Endothelial cell (in vitro differentiated cells): ENCODE results near the gene PPP1R18. TPM values are rescaled to one million over a fixed set of nuclear protein-coding genes. Genes with fewer than 3 reads are reported as not detected.

Source experiments
- DNase-seq: peaks from one replicate; pipeline ENCODE4 v3.0.0; 2021; ENCODE audit warnings: low spot score
- H3K27ac Mint-ChIP-seq: one replicate; pipeline ENCODE4 v1.8.0; 2021; ENCODE audit warnings: mixed read lengths, inconsistent platforms; ENCODE audit not compliant: unreplicated experiment
- H3K27me3 Mint-ChIP-seq: one replicate; pipeline ENCODE4 v1.8.0; 2021; ENCODE audit warnings: mild to moderate bottlenecking, moderate library complexity, mixed read lengths, inconsistent platforms; ENCODE audit not compliant: unreplicated experiment
- H3K36me3 Mint-ChIP-seq: one replicate; pipeline ENCODE4 v1.8.0; 2021; ENCODE audit warnings: mild to moderate bottlenecking, low read depth, mixed read lengths, inconsistent platforms; ENCODE audit not compliant: unreplicated experiment
- H3K4me1 Mint-ChIP-seq: one replicate; pipeline ENCODE4 v1.8.0; 2021; ENCODE audit warnings: mild to moderate bottlenecking, mixed read lengths, inconsistent platforms; ENCODE audit not compliant: unreplicated experiment
- H3K4me3 Mint-ChIP-seq: one replicate; pipeline ENCODE4 v1.8.0; 2021; ENCODE audit warnings: mild to moderate bottlenecking, mixed read lengths, inconsistent platforms; ENCODE audit not compliant: unreplicated experiment
- H3K9me3 Mint-ChIP-seq: one replicate; pipeline ENCODE4 v1.8.0; 2021; ENCODE audit warnings: mixed read lengths, inconsistent platforms; ENCODE audit not compliant: unreplicated experiment
- CTCF ChIP-seq: fragments of 200-600 bp; sonication (generic); IDR thresholded peaks from one replicate; pipeline ENCODE4 v1.5.0; 2021; ENCODE audit warnings: antibody characterized with exemption; ENCODE audit not compliant: unreplicated experiment
- total RNA-seq: library from RNA; stranded (reverse); fragmentation: NEBNext Ultra II Directional; extraction: Animal tissue kit (Norgen Biotek cat#: 25700); gene quantifications from one replicate; pipeline ENCODE4 v1.2.1, GENCODE V29; 2021; ENCODE audit not compliant: unreplicated experiment

Gene PPP1R18
- total RNA-seq, 1 donor from 2014 or later = 285 TPM

DNA sequence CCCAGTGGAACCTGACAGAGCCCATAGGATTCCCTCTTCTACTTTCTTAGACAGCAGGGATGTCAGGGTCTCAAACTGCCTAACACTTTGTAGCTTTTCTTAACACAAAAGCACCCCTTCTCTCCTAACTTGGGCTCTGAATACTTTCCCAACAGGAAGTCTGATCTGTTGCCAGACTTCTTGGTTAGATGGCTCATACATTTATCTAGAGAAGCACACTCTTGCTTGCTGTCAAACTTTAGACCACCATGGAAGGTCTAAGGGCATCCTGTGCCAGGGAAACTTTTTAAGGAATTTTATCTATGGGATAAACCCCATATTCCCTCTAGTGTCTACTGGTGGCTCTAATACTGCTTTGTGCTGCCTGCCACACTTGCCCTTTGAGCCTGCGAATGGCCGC, 42.8 kb downstream of the PPP1R18 start:
- Mint-ChIP-seq H3K27me3 (peaks cover 7% of the 10 kb centered on the region), H3K4me3 (peak overlapping the region; percentile 70), H3K9me3 (no peaks in the 10 kb centered on the region), H3K36me3 (peaks cover 35% of the 10 kb centered on the region), H3K27ac (peak overlapping the region; percentile 92), H3K4me1 (peaks cover 62% of the 10 kb centered on the region)
- DNase-seq = no peak
- TF ChIP-seq CTCF = no peak

GRCh38 chr6:30641048-30641447, 45.4 kb downstream of the PPP1R18 start:
- peaks cover 27% of the 10 kb centered on the region for H3K36me3 Mint-ChIP-seq
- H3K4me3 Mint-ChIP-seq = peak overlapping the region; percentile 61

GRCh38 chr6:30640481-30640880, 46.0 kb downstream of the PPP1R18 start:
- Mint-ChIP-seq H3K27ac (no peak overlapping the region), H3K36me3 (peaks cover 30% of the 10 kb centered on the region), H3K27me3 (peaks cover 7% of the 10 kb centered on the region), H3K4me3 (peak overlapping the region; percentile 68), H3K9me3 (no peaks in the 10 kb centered on the region), H3K4me1 (peaks cover 45% of the 10 kb centered on the region)
- TF ChIP-seq CTCF = no peak
- no peak for DNase-seq

More at GRCh38 chr6:30641048-30641447, 45.4 kb downstream of the PPP1R18 start:
- peaks cover 7% of the 10 kb centered on the region for H3K27me3 Mint-ChIP-seq
- no peak for DNase-seq
- no peak for TF ChIP-seq CTCF
- no peaks in the 10 kb centered on the region for H3K9me3 Mint-ChIP-seq
- H3K4me1 Mint-ChIP-seq = peaks cover 51% of the 10 kb centered on the region
- H3K27ac Mint-ChIP-seq = peak overlapping the region; percentile 15

- Mint-ChIP-seq H3K27ac (peak overlapping the region; percentile 7), H3K36me3 (peaks cover 35% of the 10 kb centered on the region), H3K4me3 (peak overlapping the region; percentile 6), H3K27me3 (peaks cover 5% of the 10 kb centered on the region), H3K9me3 (no peaks in the 10 kb centered on the region), H3K4me1 (peaks cover 10% of the 10 kb centered on the region)
- no peak for TF ChIP-seq CTCF
- no peak for DNase-seq
Measured at GRCh38 chr6:30635834-30636233, 50.6 kb downstream of the PPP1R18 start.

GRCh38 chr6:30626484-30627366, 59.7 kb downstream of the PPP1R18 start, which contains the start of gene ATAT1:
Gene ATAT1, plus strand, starts transcription at chr6:30626874.
- Mint-ChIP-seq H3K4me1 (peaks cover 27% of the 10 kb centered on the region), H3K4me3 (peak within 1 kb of the TSS; percentile 92), H3K27ac (peak within 1 kb of the TSS; percentile 97), H3K9me3 (no peaks in the 10 kb centered on the region), H3K27me3 (peaks cover 12% of the 10 kb centered on the region), H3K36me3 (peaks cover 23% of the 10 kb centered on the region)
- DNase-seq = peak; percentile 76
- peak; percentile 25 for TF ChIP-seq CTCF
